Aorta (tissue), 5 donors: ENCODE results near the gene PLCH2. TPM values are rescaled to one million over a fixed set of nuclear protein-coding genes. Genes with fewer than 3 reads are reported as not detected.

Experiments used
- ATAC-seq: fragments of 200-7000 bp; cut with Tn5 transposase; one replicate; pipeline ENCODE4 v1.9.1; 2022; ENCODE audit warnings: moderate library complexity; ENCODE audit not compliant: low FRiP score
- DNase-seq, 2 donors: peaks; one replicate each; pipeline ENCODE4 v3.0.0-alpha.2; 2020
- H3K27ac ChIP-seq, 2 donors: one replicate each; pipeline ENCODE4 v1.5.1; 2013; ENCODE audit warnings: low read length in 2 of 2, mild to moderate bottlenecking in 2 of 2, moderate library complexity in 2 of 2, control low read depth in 1 of 2, inconsistent platforms in 1 of 2, low read depth in 1 of 2
- H3K27me3 ChIP-seq, 2 donors: one replicate each; pipeline ENCODE4 v1.6.1; 2013; ENCODE audit warnings: control low read depth in 1 of 2, low read length in 1 of 2, mild to moderate bottlenecking in 1 of 2, moderate library complexity in 1 of 2; ENCODE audit not compliant: insufficient read depth in 2 of 2, control insufficient read depth in 1 of 2
- H3K36me3 ChIP-seq, 2 donors: one replicate each; pipeline ENCODE4 v1.6.1; 2013; ENCODE audit warnings: control low read depth in 1 of 2, low read length in 1 of 2, mild to moderate bottlenecking in 1 of 2; ENCODE audit not compliant: insufficient read depth in 2 of 2, control insufficient read depth in 1 of 2
- H3K4me1 ChIP-seq, 2 donors: one replicate each; pipeline ENCODE4 v1.6.1; 2013; ENCODE audit warnings: low read length in 2 of 2, control low read depth in 1 of 2, mild to moderate bottlenecking in 1 of 2, moderate library complexity in 1 of 2; ENCODE audit not compliant: insufficient read depth in 2 of 2, control insufficient read depth in 1 of 2
- H3K4me3 ChIP-seq, 2 donors: one replicate each; pipeline ENCODE4 v1.5.1; 2013; ENCODE audit warnings: low read length in 2 of 2, control low read depth in 1 of 2, mild to moderate bottlenecking in 1 of 2
- H3K9me3 ChIP-seq: one replicate; pipeline ENCODE4 v1.6.1; 2013; ENCODE audit warnings: mild to moderate bottlenecking, low read length; ENCODE audit not compliant: control insufficient read depth
- WGBS, 2 donors: extraction: QIAGEN DNeasy Blood & Tissue Kit; methylation state at CpG; one replicate each; pipeline ENCODE4 v1.1.7; 2013; 5-methylcytosine and 5-hydroxymethylcytosine counted together
- intact Hi-C, 2 donors: fragments of 100-400 bp; cut with DNase I; formaldehyde crosslinking; loops; one replicate each; pipeline versions ENCODE4 v1.14.2 to v1.15.0; 2022
- polyA plus RNA-seq, 2 donors: library from polyadenylated mRNA; stranded (reverse); fragments of 200-250 nt; gene quantifications; one replicate each; pipeline ENCODE4 v1.2.3, GENCODE V29; 2013
- total RNA-seq, 2 donors: library from RNA; stranded (reverse); fragmentation: NEBNext Ultra II Directional; extraction: Animal tissue kit (Norgen Biotek cat#: 25700); gene quantifications; one replicate each; pipeline ENCODE4 v1.2.1, GENCODE V29; 2021
- donor health status: healthy with polysubstance abuse.
- donor health status: Bipolar disorder and iron deficiency.
- donor health status: DM: no; HTN: no; CAD: no.
- donor health status: DM: no; HTN: no; CAD: no.
- donor health status: DM: yes; HTN: yes; CAD: no.

Gene PLCH2
- total and polyA plus RNA-seq, 4 donors, result 0.71 to 1.6 TPM; not detected in 2

DNA sequence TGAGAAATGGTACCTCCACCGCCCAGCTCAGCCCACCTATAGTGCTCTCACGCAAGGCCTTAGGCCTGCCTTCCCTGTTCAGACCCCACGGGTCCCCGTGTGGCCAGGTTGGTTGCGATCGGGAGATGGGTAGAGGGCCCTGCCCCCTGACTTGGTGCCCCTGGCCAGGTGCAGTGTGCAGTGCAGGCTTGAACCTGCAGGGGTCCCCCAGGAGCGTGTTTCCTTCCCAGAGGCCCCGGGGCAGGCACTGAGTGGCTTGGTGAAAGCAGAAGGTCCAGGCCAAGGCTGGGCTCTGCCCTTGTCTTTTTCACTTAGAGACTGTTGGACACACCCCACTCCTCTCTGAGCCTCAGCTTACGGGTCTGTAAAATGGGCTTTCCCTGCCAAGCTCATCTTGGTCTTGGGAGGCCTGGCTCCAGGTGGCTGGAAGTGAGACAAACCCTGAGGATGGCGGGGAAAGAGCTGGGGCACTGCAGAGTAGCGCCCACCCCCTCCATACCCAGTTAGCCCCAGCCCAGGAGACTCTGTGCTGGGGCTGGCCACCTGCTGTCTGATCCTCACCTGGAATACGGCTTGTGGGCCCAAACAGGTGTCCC is 63.3 kb downstream of the PLCH2 start:
- no peak overlapping the region for H3K4me3 ChIP-seq
- no peak for DNase-seq
- intact Hi-C loops, result no loop called here
- no peaks in the 10 kb centered on the region for H3K4me1 ChIP-seq
- no peaks in the 10 kb centered on the region for H3K36me3 ChIP-seq
- no peak for ATAC-seq
- no peak overlapping the region for H3K27ac ChIP-seq
- WGBS, 2 donors, result 84 to 96% methylated on average over 12 of the region's 12 CpGs
- no peaks in the 10 kb centered on the region for H3K27me3 ChIP-seq
- H3K9me3 ChIP-seq, result no peaks in the 10 kb centered on the region

DNA sequence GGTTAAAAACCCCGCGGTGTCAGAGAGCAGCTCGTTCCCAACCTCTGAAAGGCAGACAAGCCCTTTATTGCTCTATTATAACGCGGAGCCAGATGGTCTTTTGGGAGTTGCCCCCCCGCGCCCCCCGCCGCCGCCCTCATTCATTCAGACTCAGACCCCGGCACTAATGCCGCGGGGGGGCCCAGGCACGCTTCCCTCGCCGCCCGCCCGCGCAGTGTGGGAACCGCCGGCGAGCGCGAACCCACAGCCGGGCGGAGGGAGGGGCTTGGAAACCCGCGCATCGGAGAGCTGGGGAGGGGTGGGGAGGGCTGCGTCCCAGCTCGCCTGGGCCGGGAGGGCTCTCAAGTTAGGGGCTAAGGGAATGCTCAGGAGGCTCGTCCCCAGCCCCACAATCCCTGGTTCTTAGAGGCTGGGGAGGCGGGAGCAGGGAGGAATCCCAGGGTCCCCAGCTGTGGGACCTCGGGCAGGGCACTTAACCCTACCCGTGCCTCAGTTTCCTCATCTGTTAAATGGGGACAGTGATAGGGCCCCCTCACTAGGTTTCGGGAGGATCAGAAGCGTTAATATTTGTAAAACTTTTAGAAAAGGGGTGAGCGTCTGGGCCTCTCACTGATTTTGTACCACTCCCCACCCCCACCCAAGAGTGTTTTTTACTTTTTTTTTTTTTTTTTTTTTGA is 64.9 kb downstream of the PLCH2 start:
- intact Hi-C loops, result loop anchor here in 1 of 2 donors (10.0 kb wide), 2 partner anchors 104 to 346 kb away; partner anchors contain the start of gene FAAP20
- H3K4me1 ChIP-seq, result no peaks in the 10 kb centered on the region
- no peaks in the 10 kb centered on the region for H3K36me3 ChIP-seq
- ATAC-seq (no peak), DNase-seq (no peak)
- H3K27ac ChIP-seq, result no peak overlapping the region
- H3K27me3 ChIP-seq, result no peaks in the 10 kb centered on the region
- 12 to 18% methylated on average over 28 to 39 of the region's 39 CpGs for WGBS, 2 donors
- no peaks in the 10 kb centered on the region for H3K9me3 ChIP-seq
- H3K4me3 ChIP-seq, result no peak overlapping the region

DNA sequence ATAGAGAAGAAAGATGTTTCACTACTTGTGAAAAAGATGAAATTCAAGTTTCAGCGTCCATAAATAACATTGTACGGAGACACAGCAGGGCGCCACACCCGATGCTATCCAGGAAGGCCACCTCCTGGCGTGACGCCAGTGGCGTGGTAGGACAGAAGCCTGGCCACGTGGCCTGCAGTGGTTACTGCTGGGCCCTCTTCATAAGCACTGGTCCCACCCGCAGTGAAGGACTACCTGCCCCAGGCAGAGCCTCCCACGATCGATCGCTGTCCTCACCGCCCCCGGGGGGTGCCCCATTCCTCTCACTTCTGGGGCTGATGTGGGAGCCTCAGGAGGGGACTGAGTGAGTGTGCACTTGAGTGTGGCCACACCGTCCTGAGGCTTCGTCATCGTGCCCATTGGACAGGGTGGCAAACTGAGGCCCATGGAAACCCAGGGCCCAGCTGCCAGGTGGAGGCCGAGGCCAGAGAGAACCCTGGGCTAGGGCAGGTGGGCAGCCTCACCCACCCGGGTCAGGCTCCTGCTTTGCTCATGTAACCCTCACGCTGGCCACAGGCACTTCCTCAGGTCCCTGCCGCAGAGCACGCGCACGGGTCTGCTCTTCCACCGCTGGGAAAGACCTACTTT is 65.6 kb downstream of the PLCH2 start:
- no peaks in the 10 kb centered on the region for H3K4me1 ChIP-seq
- H3K36me3 ChIP-seq, result no peaks in the 10 kb centered on the region
- H3K4me3 ChIP-seq, result no peak overlapping the region
- intact Hi-C loops, result loop anchor here in 1 of 2 donors (10.0 kb wide), 2 partner anchors 103 to 347 kb away; partner anchors contain the start of gene FAAP20
- no peaks in the 10 kb centered on the region for H3K9me3 ChIP-seq
- ATAC-seq, result no peak
- WGBS, 2 donors, result 84% methylated on average over 25 of the region's 25 CpGs
- H3K27me3 ChIP-seq, result no peaks in the 10 kb centered on the region
- DNase-seq, result peak in 1 of 2 donors; percentile 83
- no peak overlapping the region for H3K27ac ChIP-seq

DNA sequence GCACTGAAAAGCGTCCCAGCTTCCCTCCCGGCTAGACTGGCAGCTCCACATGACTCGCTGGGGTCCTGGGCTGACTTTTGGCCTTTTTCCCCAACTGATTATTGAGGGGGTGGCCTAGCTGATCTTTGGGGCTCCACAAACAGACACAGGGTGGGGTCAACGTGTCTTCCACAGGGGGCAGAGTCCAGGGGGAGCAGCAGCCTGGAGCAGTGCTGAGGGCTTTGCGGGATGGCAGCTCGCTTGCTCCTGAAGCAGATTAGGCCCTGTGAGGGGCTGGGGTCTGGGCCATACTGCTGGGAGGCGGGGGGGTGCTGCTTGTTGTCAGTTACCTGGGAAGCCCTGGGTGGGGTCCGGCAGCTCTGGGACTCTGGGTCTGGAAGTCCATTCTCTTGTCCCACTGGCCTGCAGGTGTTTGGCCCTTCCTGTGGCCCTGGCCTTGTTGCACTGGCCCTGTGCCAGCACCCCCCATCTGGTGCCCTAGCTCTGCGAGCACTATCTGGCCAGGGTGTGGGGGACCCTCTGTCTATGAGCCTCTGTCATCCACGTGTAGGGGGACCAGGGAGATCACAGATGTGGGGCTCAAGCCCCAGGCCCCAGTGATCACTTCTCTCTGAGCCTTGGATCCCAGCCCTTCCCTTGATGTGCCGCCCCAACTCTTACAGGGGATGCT is 66.3 kb downstream of the PLCH2 start:
- H3K27me3 ChIP-seq, result no peaks in the 10 kb centered on the region
- no peak overlapping the region for H3K4me3 ChIP-seq
- no peaks in the 10 kb centered on the region for H3K36me3 ChIP-seq
- WGBS, 2 donors, result 91 to 93% methylated on average over 11 of the region's 11 CpGs
- intact Hi-C loops, result loop anchor here in 1 of 2 donors (10.0 kb wide), 2 partner anchors 102 to 348 kb away; partner anchors contain the start of gene FAAP20
- no peak overlapping the region for H3K27ac ChIP-seq
- no peaks in the 10 kb centered on the region for H3K4me1 ChIP-seq
- ATAC-seq (no peak), DNase-seq (no peak)
- H3K9me3 ChIP-seq, result no peaks in the 10 kb centered on the region

DNA sequence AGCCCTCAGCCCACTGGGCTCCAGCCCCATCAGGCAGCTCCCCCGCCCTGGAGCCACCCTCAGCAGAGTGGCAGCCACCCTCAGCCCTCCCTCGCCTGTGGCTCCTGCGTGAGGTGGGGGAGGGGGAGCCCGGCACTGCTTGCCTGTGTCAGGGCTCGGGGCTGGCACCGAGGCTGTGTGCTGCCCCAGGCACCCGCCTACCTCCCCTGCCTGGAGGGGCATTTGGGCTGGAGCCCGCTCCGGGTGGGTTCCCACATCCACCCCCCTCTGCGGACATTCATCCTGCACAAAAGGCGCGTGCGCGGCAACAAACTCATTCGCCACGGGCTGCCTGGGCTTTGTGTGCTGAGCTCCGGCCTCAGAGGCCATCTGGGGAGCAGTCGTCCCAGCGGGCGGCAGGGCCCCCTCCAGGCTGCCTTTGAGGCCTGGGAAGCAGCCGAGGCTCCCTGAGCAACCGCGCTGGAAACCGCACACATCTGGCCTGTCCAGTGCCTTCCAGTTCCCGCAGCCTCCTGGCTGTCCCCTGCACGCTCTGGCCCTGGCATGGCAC is 67.5 kb downstream of the PLCH2 start:
- Histone ChIP-seq H3K4me3 (no peak overlapping the region), H3K27me3 (no peaks in the 10 kb centered on the region), H3K36me3 (no peaks in the 10 kb centered on the region), H3K27ac (no peak overlapping the region), H3K4me1 (no peaks in the 10 kb centered on the region), H3K9me3 (no peaks in the 10 kb centered on the region)
- no peak for ATAC-seq
- intact Hi-C loops, result loop anchor here in 1 of 2 donors (1.0 to 10.0 kb wide), 3 partner anchors 15 to 349 kb away; partner anchors contain the start of gene FAAP20
- no peak for DNase-seq
- WGBS, 2 donors, result 22 to 29% methylated on average over 25 to 26 of the region's 26 CpGs

DNA sequence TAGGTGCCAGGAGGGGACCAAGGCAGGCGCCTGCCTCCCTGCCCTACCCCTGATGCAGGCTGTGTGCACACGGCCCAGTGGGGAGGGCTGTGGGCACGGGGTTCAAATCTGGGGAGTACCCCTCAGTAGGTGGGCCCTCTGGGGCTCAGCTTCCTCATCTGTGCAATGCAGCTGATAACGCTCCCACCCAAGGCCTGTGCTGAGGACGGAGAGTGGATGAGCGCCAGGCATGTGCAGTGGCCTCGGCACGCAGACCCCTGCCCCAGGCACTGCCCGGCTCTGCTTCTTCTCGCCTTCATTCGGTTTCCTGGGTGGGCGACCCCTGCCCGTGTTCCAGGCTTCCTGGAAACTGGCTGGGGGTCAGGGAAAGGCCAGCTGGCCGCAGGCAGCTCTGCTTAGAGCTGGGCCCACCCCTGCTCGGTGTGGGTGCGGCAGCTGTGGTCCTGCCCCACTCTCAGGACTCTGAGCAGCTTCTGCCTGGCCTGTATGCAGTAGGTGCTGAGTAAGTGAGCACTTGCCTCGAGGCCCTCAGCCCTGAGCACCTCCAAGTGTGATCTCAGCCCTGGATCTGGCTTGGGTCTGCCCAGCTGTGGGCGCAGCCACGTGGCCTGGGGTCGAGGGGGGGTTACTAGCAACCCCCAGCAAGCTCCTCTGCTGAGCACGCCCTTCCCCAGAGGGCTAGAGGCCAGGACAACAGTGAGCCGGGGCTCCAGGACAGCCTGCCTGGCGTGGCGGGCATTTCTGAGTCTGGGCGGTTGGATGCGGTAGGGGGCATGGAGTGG is 68.2 kb downstream of the PLCH2 start:
- no peaks in the 10 kb centered on the region for H3K4me1 ChIP-seq
- ATAC-seq (no peak), DNase-seq (no peak)
- H3K36me3 ChIP-seq, result no peaks in the 10 kb centered on the region
- 61 to 65% methylated on average over 26 of the region's 26 CpGs for WGBS, 2 donors
- no peak overlapping the region for H3K27ac ChIP-seq
- no peaks in the 10 kb centered on the region for H3K27me3 ChIP-seq
- H3K9me3 ChIP-seq, result no peaks in the 10 kb centered on the region
- intact Hi-C loops, result loop anchor here in 1 of 2 donors (10.0 kb wide), 2 partner anchors 101 to 349 kb away; partner anchors contain the start of gene FAAP20
- no peak overlapping the region for H3K4me3 ChIP-seq

DNA sequence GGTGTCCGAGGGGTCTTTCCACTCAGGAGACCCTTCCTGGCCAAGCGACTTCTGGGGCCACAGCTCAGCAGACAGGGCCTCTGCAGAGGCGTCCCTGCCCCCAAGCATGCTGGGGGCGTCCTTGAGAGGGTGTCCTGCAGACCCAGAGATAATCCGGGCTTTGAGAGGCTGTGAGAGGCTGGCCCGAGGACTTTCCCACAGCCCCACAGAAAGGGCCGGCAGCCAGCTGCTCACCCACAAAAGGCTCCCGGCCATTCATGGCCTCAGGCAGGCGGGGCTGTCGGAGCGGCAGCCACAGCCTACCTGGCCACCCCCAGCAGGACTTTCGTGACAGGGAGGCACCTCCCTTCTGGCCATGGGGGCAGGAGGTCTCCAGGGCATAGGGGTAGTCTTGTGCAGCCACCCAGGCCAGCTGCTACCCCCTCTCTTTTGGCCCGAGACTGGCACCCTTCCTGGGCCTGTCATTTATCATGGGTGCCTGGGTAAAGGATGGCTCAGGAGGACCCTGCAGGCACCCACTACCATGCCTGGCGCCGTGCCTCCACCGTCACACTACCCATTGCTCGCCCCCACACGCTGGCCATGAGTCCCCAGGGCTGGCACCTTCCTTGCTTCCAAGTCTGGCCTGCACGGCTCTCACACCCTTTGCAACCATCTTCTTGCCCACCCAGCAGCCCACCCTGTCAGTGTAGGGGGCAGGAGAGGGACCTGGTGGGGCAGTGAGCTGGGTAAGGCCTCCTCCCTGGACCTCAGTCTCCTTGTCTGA is 69.0 kb downstream of the PLCH2 start:
- H3K36me3 ChIP-seq, result no peaks in the 10 kb centered on the region

More for the DNA sequence above, 69.0 kb downstream of the PLCH2 start:
- Histone ChIP-seq H3K27me3 (no peaks in the 10 kb centered on the region), H3K4me3 (no peak overlapping the region), H3K9me3 (no peaks in the 10 kb centered on the region), H3K27ac (no peak overlapping the region), H3K4me1 (no peaks in the 10 kb centered on the region)
- ATAC-seq (no peak), DNase-seq (no peak)
- intact Hi-C loops, result loop anchor here in 1 of 2 donors (10.0 kb wide), 2 partner anchors 100 to 350 kb away; partner anchors contain the start of gene FAAP20
- 61 to 66% methylated on average over 16 to 19 of the region's 19 CpGs for WGBS, 2 donors
